IPS-15b (cell line): ENCODE measurements around the gene PACSIN1.

Source experiments
- H3K27me3 ChIP-seq: one replicate; pipeline ENCODE4 v1.6.1; 2013; ENCODE audit warnings: low read length; ENCODE audit not compliant: control insufficient read depth, insufficient read depth
- H3K36me3 ChIP-seq: one replicate; pipeline ENCODE4 v1.6.1; 2013; ENCODE audit warnings: low read length; ENCODE audit not compliant: control insufficient read depth, insufficient read depth
- H3K4me1 ChIP-seq: one replicate; pipeline ENCODE4 v1.6.1; 2013; ENCODE audit warnings: mild to moderate bottlenecking, low read length; ENCODE audit not compliant: control insufficient read depth, insufficient read depth
- H3K4me3 ChIP-seq: one replicate; pipeline ENCODE4 v1.5.1; 2013; ENCODE audit warnings: low read depth, low read length
- H3K9ac ChIP-seq: one replicate; pipeline ENCODE4 v1.6.1; 2013; ENCODE audit warnings: low read depth, mild to moderate bottlenecking, low read length
- H3K9me3 ChIP-seq: one replicate; pipeline ENCODE4 v1.6.1; 2013; ENCODE audit warnings: mild to moderate bottlenecking, low read length; ENCODE audit not compliant: control insufficient read depth, insufficient read depth

PACSIN1 gene

GRCh38 chr6:34556493-34556892, 90.6 kb downstream of the PACSIN1 start:
- Histone ChIP-seq H3K4me1 (peaks cover 13% of the 10 kb centered on the region), H3K9ac (no peak overlapping the region), H3K4me3 (no peak overlapping the region), H3K36me3 (no peaks in the 10 kb centered on the region), H3K9me3 (no peaks in the 10 kb centered on the region), H3K27me3 (no peaks in the 10 kb centered on the region)

GRCh38 chr6:34557228-34557627, 91.4 kb downstream of the PACSIN1 start:
- Histone ChIP-seq H3K4me3 (no peak overlapping the region), H3K27me3 (no peaks in the 10 kb centered on the region), H3K9ac (no peak overlapping the region), H3K36me3 (no peaks in the 10 kb centered on the region), H3K4me1 (peaks cover 13% of the 10 kb centered on the region), H3K9me3 (no peaks in the 10 kb centered on the region)

- Histone ChIP-seq H3K36me3 (no peaks in the 10 kb centered on the region), H3K9me3 (no peaks in the 10 kb centered on the region), H3K9ac (no peak overlapping the region), H3K4me1 (peaks cover 13% of the 10 kb centered on the region), H3K27me3 (no peaks in the 10 kb centered on the region), H3K4me3 (no peak overlapping the region)
These were observed 92.4 kb downstream of the PACSIN1 start for GRCh38 chr6:34558172-34558714.

- H3K36me3 ChIP-seq = no peaks in the 10 kb centered on the region
- no peaks in the 10 kb centered on the region for H3K27me3 ChIP-seq
- H3K9me3 ChIP-seq = no peaks in the 10 kb centered on the region
- no peak overlapping the region for H3K4me3 ChIP-seq
- H3K4me1 ChIP-seq = peaks cover 13% of the 10 kb centered on the region
- no peak overlapping the region for H3K9ac ChIP-seq
These were observed 93.9 kb downstream of the PACSIN1 start for GRCh38 chr6:34559651-34560365.

GRCh38 chr6:34560366-34561226, 94.7 kb downstream of the PACSIN1 start:
- H3K4me1 ChIP-seq = peaks cover 13% of the 10 kb centered on the region
- no peaks in the 10 kb centered on the region for H3K27me3 ChIP-seq
- H3K9ac ChIP-seq = no peak overlapping the region
- no peaks in the 10 kb centered on the region for H3K9me3 ChIP-seq
- no peaks in the 10 kb centered on the region for H3K36me3 ChIP-seq
- no peak overlapping the region for H3K4me3 ChIP-seq

GRCh38 chr6:34561227-34561530, 95.3 kb downstream of the PACSIN1 start:
- Histone ChIP-seq H3K27me3 (no peaks in the 10 kb centered on the region), H3K36me3 (no peaks in the 10 kb centered on the region), H3K9ac (no peak overlapping the region), H3K4me3 (no peak overlapping the region), H3K4me1 (peaks cover 13% of the 10 kb centered on the region), H3K9me3 (no peaks in the 10 kb centered on the region)

- no peaks in the 10 kb centered on the region for H3K27me3 ChIP-seq
- no peak overlapping the region for H3K9ac ChIP-seq
- H3K4me1 ChIP-seq = peaks cover 13% of the 10 kb centered on the region
- H3K36me3 ChIP-seq = no peaks in the 10 kb centered on the region
- no peaks in the 10 kb centered on the region for H3K9me3 ChIP-seq
- H3K4me3 ChIP-seq = no peak overlapping the region
These were observed 96.5 kb downstream of the PACSIN1 start for GRCh38 chr6:34562350-34562749.

- no peaks in the 10 kb centered on the region for H3K27me3 ChIP-seq
- H3K9ac ChIP-seq = no peak overlapping the region
- H3K36me3 ChIP-seq = no peaks in the 10 kb centered on the region
- H3K4me3 ChIP-seq = no peak overlapping the region
- H3K9me3 ChIP-seq = no peaks in the 10 kb centered on the region
- H3K4me1 ChIP-seq = peaks cover 13% of the 10 kb centered on the region
These were observed 97.1 kb downstream of the PACSIN1 start for GRCh38 chr6:34562861-34563512.

- no peaks in the 10 kb centered on the region for H3K36me3 ChIP-seq
- H3K9ac ChIP-seq = no peak overlapping the region
- H3K27me3 ChIP-seq = no peaks in the 10 kb centered on the region
- no peak overlapping the region for H3K4me3 ChIP-seq
- no peaks in the 10 kb centered on the region for H3K9me3 ChIP-seq
- H3K4me1 ChIP-seq = peaks cover 16% of the 10 kb centered on the region
These were observed 97.6 kb downstream of the PACSIN1 start for GRCh38 chr6:34563513-34563870.

GRCh38 chr6:34564181-34564580, 98.3 kb downstream of the PACSIN1 start:
- no peak overlapping the region for H3K9ac ChIP-seq

GRCh38 chr6:34565722-34566137, 99.9 kb downstream of the PACSIN1 start:
- Histone ChIP-seq H3K9ac (no peak overlapping the region), H3K9me3 (no peaks in the 10 kb centered on the region), H3K36me3 (no peaks in the 10 kb centered on the region), H3K4me1 (peaks cover 10% of the 10 kb centered on the region), H3K27me3 (no peaks in the 10 kb centered on the region), H3K4me3 (no peak overlapping the region)

More at GRCh38 chr6:34564181-34564580, 98.3 kb downstream of the PACSIN1 start:
- H3K36me3 ChIP-seq = no peaks in the 10 kb centered on the region
- no peaks in the 10 kb centered on the region for H3K9me3 ChIP-seq
- peaks cover 18% of the 10 kb centered on the region for H3K4me1 ChIP-seq
- H3K4me3 ChIP-seq = no peak overlapping the region
- no peaks in the 10 kb centered on the region for H3K27me3 ChIP-seq
